IgD-negative memory B cell (primary cell): ENCODE results near the gene ANKRD9. TPM values are rescaled to one million over a fixed set of nuclear protein-coding genes. Genes with fewer than 3 reads are reported as not detected.

Experiments used
- H3K27ac Mint-ChIP-seq, 3 donors: one replicate each; pipeline ENCODE4 v1.8.0; 2020 to 2022; ENCODE audit warnings: mild to moderate bottlenecking in 3 of 3, mixed read lengths in 3 of 3, moderate library complexity in 1 of 3
- H3K27me3 Mint-ChIP-seq: one replicate; pipeline ENCODE4 v1.8.0; 2021; ENCODE audit warnings: mixed read lengths
- H3K36me3 Mint-ChIP-seq: one replicate; pipeline ENCODE4 v1.8.0; 2020; ENCODE audit warnings: mild to moderate bottlenecking, mixed read lengths
- H3K4me1 Mint-ChIP-seq, 3 donors: one replicate each; pipeline ENCODE4 v1.8.0; 2020 to 2022; ENCODE audit warnings: mixed read lengths in 3 of 3, mild to moderate bottlenecking in 1 of 3
- H3K4me3 Mint-ChIP-seq, 4 donors: one replicate each; pipeline ENCODE4 v1.8.0; 2020 to 2022; ENCODE audit warnings: mild to moderate bottlenecking in 4 of 4, mixed read lengths in 4 of 4, moderate library complexity in 3 of 4
- H3K9me3 Mint-ChIP-seq, 3 donors: one replicate each; pipeline ENCODE4 v1.8.0; 2020 to 2021; ENCODE audit warnings: mixed read lengths in 3 of 3, mild to moderate bottlenecking in 1 of 3
- polyA plus RNA-seq: library from polyadenylated mRNA; unstranded; fragments of 300-500 nt; fragmentation: Illumina TruSeq; gene quantifications from one replicate; pipeline ENCODE4 v1.2.3, GENCODE V29; 2021

ANKRD9 gene
- polyA plus RNA-seq, 1 donor from 2014 or later, result 0.93 TPM

GRCh38 chr14:102508774-102509745 is 516 bp downstream of the ANKRD9 start:
- Mint-ChIP-seq H3K36me3 (peaks cover 2% of the 10 kb centered on the region), H3K9me3 (no peaks in the 10 kb centered on the region), H3K27ac (peak overlapping the region in 2 of 3 donors; percentile 31 to 85), H3K27me3 (no peaks in the 10 kb centered on the region), H3K4me1 (peaks cover 4 to 6% (median 5%) of the 10 kb centered on the region in 3 donors), H3K4me3 (peak overlapping the region; percentile 60 to 88 (median 66))

- H3K4me3 Mint-ChIP-seq, result peak overlapping the region; percentile 60 to 88 (median 66)
- H3K27ac Mint-ChIP-seq, result peak overlapping the region in 1 of 3 donors; percentile 85
- H3K27me3 Mint-ChIP-seq, result no peaks in the 10 kb centered on the region
- peaks cover 2% of the 10 kb centered on the region for H3K36me3 Mint-ChIP-seq
- H3K9me3 Mint-ChIP-seq, result no peaks in the 10 kb centered on the region
- H3K4me1 Mint-ChIP-seq, result peaks cover 4 to 6% (median 5%) of the 10 kb centered on the region in 3 donors
These were observed 1.2 kb downstream of the ANKRD9 start for GRCh38 chr14:102508410-102508773.

- Mint-ChIP-seq H3K4me3 (peak overlapping the region in 3 of 4 donors; percentile 60 to 88 (median 63)), H3K36me3 (peaks cover 2% of the 10 kb centered on the region), H3K9me3 (no peaks in the 10 kb centered on the region), H3K27me3 (no peaks in the 10 kb centered on the region), H3K4me1 (peaks cover 4 to 6% (median 5%) of the 10 kb centered on the region in 3 donors), H3K27ac (peak overlapping the region in 2 of 3 donors; percentile 75 to 85)
These were observed 1.7 kb downstream of the ANKRD9 start for GRCh38 chr14:102507857-102508312.

GRCh38 chr14:102507081-102507856 is 2.3 kb downstream of the ANKRD9 start:
- no peak overlapping the region for H3K27ac Mint-ChIP-seq
- H3K9me3 Mint-ChIP-seq, result no peaks in the 10 kb centered on the region
- H3K4me1 Mint-ChIP-seq, result peaks cover 4 to 6% (median 5%) of the 10 kb centered on the region in 3 donors
- H3K27me3 Mint-ChIP-seq, result no peaks in the 10 kb centered on the region
- H3K4me3 Mint-ChIP-seq, result peak overlapping the region in 1 of 4 donors; percentile 22
- peaks cover 2% of the 10 kb centered on the region for H3K36me3 Mint-ChIP-seq

GRCh38 chr14:102506626-102506925 is 3.0 kb downstream of the ANKRD9 start:
- Mint-ChIP-seq H3K27me3 (no peaks in the 10 kb centered on the region), H3K9me3 (no peaks in the 10 kb centered on the region), H3K4me1 (peaks cover 4 to 6% (median 5%) of the 10 kb centered on the region in 3 donors), H3K27ac (peak overlapping the region in 1 of 3 donors; percentile 68), H3K4me3 (peak overlapping the region in 1 of 4 donors; percentile 22), H3K36me3 (peaks cover 2% of the 10 kb centered on the region)

- peaks cover 4 to 6% (median 5%) of the 10 kb centered on the region in 3 donors for H3K4me1 Mint-ChIP-seq
- peaks cover 2% of the 10 kb centered on the region for H3K36me3 Mint-ChIP-seq
- peak overlapping the region in 2 of 3 donors; percentile 53 to 68 for H3K27ac Mint-ChIP-seq
- H3K9me3 Mint-ChIP-seq, result no peaks in the 10 kb centered on the region
- H3K27me3 Mint-ChIP-seq, result no peaks in the 10 kb centered on the region
- H3K4me3 Mint-ChIP-seq, result peak overlapping the region in 1 of 4 donors; percentile 22
These were observed 3.6 kb downstream of the ANKRD9 start for GRCh38 chr14:102505775-102506625.

GRCh38 chr14:102505000-102505619 is 4.5 kb downstream of the ANKRD9 start:
- H3K4me1 Mint-ChIP-seq, result peaks cover 0 to 1% (median 0%) of the 10 kb centered on the region in 3 donors
- no peaks in the 10 kb centered on the region for H3K27me3 Mint-ChIP-seq
- no peak overlapping the region for H3K27ac Mint-ChIP-seq
- H3K9me3 Mint-ChIP-seq, result no peaks in the 10 kb centered on the region
- peaks cover 2% of the 10 kb centered on the region for H3K36me3 Mint-ChIP-seq
- no peak overlapping the region for H3K4me3 Mint-ChIP-seq

GRCh38 chr14:102504328-102504999 is 5.1 kb downstream of the ANKRD9 start:
- H3K27ac Mint-ChIP-seq, result no peak overlapping the region
- no peaks in the 10 kb centered on the region for H3K27me3 Mint-ChIP-seq
- H3K36me3 Mint-ChIP-seq, result peaks cover 2% of the 10 kb centered on the region
- H3K9me3 Mint-ChIP-seq, result no peaks in the 10 kb centered on the region
- H3K4me3 Mint-ChIP-seq, result no peak overlapping the region
- peaks cover 0 to 1% (median 0%) of the 10 kb centered on the region in 3 donors for H3K4me1 Mint-ChIP-seq

- Mint-ChIP-seq H3K27ac (no peak overlapping the region), H3K4me3 (peak overlapping the region in 1 of 4 donors; percentile 38), H3K36me3 (peaks cover 4% of the 10 kb centered on the region), H3K9me3 (no peaks in the 10 kb centered on the region), H3K4me1 (peaks cover 0 to 1% (median 0%) of the 10 kb centered on the region in 3 donors), H3K27me3 (no peaks in the 10 kb centered on the region)
These were observed 5.8 kb downstream of the ANKRD9 start for GRCh38 chr14:102503641-102504327.

GRCh38 chr14:102502571-102502970 is 7.0 kb downstream of the ANKRD9 start:
- Mint-ChIP-seq H3K27me3 (no peaks in the 10 kb centered on the region), H3K27ac (no peak overlapping the region), H3K4me1 (peaks cover 0 to 1% (median 0%) of the 10 kb centered on the region in 3 donors), H3K9me3 (no peaks in the 10 kb centered on the region), H3K4me3 (no peak overlapping the region), H3K36me3 (peaks cover 1% of the 10 kb centered on the region)

GRCh38 chr14:102501751-102502315 is 7.7 kb downstream of the ANKRD9 start:
- Mint-ChIP-seq H3K4me1 (peaks cover 0 to 1% (median 0%) of the 10 kb centered on the region in 3 donors), H3K9me3 (no peaks in the 10 kb centered on the region), H3K27me3 (no peaks in the 10 kb centered on the region), H3K27ac (no peak overlapping the region), H3K36me3 (peaks cover 1% of the 10 kb centered on the region), H3K4me3 (no peak overlapping the region)

- Mint-ChIP-seq H3K4me1 (no peaks in the 10 kb centered on the region), H3K27me3 (no peaks in the 10 kb centered on the region), H3K4me3 (no peak overlapping the region), H3K9me3 (no peaks in the 10 kb centered on the region), H3K27ac (no peak overlapping the region), H3K36me3 (peaks cover 1% of the 10 kb centered on the region)
These were observed 8.9 kb downstream of the ANKRD9 start for GRCh38 chr14:102500713-102501112.

GRCh38 chr14:102500158-102500662 is 9.4 kb downstream of the ANKRD9 start:
- Mint-ChIP-seq H3K4me3 (no peak overlapping the region), H3K27ac (no peak overlapping the region), H3K4me1 (no peaks in the 10 kb centered on the region), H3K9me3 (no peaks in the 10 kb centered on the region), H3K27me3 (no peaks in the 10 kb centered on the region), H3K36me3 (peaks cover 1% of the 10 kb centered on the region)
